GM19438 (cell line): ENCODE results near the gene MTMR1.

Experiments
- ATAC-seq: cut with Tn5 transposase; IDR thresholded peaks from one replicate; pipeline ENCODE4 v1.9.1; 2021; ENCODE audit warnings: low read depth; ENCODE audit not compliant: unreplicated experiment

The MTMR1 gene

GRCh38 chrX:150761176-150761818, 68.1 kb downstream of the MTMR1 start:
- ATAC-seq, result no peak

DNA sequence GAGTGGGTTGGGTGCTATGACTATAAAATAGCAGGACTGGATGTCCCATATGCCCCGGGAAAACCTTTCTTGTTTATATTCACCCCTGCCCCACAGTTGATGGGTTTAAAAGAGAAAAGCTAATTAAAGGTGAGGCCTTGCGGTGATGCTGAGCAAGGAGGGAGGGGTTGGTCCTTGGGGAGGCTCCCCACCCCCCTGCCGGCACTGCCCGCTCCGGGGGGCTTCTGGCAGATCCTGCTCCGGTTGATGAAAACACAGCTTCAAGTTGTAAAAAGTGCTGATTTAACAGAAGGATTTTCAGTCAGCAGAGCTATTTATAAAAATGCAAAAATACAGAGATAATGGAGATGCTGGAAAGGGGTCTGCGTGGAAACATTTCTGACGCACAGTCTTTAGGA, 68.6 kb downstream of the MTMR1 start:
- ATAC-seq, result no peak

- ATAC-seq, result no peak
These were observed 69.3 kb downstream of the MTMR1 start for GRCh38 chrX:150762258-150763165.

DNA sequence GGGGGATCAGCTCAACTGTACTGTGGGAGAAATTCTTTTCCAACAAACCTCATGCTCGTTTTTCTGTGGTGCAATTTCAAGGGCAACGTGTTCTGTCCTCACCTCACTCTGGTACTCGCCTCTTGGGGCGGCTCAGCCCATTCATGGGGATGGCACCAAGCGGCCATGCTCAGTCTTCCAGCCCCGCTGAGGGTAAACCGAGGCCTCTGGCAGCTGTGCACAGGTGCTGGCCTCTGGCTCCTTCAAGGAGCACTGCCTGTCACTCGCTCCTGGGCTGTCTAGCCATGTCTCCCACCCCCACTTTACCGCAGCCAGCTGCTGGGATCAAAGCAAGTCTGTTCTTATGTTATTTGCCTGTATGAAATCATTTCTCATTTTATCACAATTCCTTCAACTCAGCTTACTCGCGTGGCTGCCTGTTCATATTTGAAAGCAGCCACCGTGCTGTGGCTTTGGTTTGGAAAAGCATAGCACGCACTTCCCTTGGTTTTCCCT, 70.2 kb downstream of the MTMR1 start:
- ATAC-seq, result no peak

DNA sequence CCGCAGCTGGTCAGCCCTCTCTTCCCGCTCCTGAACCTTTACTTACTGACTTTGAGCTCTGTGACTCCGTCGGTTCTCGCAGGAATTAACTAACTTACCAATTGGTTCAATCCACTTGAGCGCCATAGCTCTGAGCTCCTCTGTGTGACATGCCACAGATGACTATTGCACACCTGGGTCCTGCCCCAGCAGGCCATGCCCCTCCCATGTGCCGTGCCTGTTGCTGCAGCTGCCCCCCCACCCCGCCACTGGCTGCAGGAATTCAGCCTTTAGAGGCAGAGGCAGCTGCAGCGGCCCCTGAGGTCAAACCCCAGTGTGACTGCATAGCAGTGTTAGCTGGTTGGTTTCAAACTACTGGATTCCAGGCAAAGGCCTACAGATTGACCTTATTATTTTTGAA, 70.6 kb downstream of the MTMR1 start:
- no peak for ATAC-seq

DNA sequence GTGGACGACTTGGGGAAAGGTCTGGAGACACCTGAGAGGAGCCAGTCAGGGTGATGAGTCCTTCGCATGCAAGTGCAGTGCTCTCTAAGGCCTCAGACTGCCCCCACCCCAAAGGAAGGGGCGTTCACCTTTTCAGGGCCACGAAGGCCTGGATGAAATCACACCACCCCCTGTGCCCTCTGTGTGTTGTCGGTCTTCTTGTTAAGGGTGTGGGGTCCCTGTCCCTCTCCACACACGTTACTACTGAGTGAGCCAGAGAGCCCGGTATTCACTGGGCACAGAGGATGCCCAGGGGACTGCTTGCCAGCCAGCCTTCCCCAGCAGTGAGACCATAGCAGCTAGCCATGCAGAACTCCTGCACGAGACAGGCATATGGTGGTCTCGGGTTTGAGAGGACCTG, 72.0 kb downstream of the MTMR1 start:
- ATAC-seq, result no peak

GRCh38 chrX:150765782-150766350, 72.7 kb downstream of the MTMR1 start:
- no peak for ATAC-seq

GRCh38 chrX:150766351-150767044, 73.3 kb downstream of the MTMR1 start:
- no peak for ATAC-seq

DNA sequence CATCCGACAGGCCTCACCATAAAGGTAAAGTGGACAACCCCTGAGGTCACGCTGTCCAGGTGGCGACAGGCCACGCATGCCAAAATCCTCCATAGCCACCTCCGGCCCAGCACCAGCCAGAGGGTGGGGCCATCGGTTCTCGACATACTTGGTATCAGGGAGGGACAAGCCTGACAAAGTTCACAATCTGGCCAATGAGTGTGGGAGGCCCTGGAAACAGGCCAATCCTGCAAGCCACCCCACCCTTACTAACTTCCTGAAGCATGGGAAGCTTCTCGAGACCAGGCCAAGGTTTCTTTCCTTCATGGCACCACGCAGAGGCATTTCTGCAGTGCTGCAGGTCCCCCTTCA, 73.8 kb downstream of the MTMR1 start:
- ATAC-seq, result no peak

- no peak for ATAC-seq
These were observed 74.4 kb downstream of the MTMR1 start for GRCh38 chrX:150767475-150768131.

- no peak for ATAC-seq
These were observed 74.9 kb downstream of the MTMR1 start for GRCh38 chrX:150768132-150768485.

DNA sequence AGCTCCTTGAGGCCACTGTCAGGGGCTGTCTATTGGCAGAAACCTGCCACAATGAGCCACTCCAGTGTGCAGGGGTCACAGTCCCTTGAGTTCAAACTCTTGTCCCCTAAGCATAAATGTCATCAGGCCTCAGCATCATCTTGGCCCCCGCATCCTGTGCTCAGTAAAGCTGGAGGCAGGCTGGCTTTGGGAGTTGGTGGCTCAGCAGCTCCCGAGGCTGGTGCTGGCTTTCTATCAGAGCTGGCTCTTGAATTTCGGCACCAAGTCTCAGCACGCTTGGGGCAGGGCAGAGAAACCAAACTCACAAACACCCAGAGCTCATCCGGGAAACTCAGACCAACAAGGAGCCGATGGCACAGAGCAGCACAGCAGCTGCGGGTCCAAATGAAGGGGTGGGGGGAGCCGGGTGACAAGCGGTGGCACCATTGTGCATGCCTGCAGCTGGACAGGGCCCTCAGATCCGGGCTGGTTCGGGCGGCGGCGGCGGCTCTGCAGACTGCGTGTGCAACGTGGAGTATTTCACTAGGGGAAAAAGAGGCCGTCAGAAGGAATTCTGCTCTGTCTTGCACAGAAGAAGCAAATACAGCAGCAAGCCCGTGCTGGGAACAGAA, 75.5 kb downstream of the MTMR1 start:
- ATAC-seq, result no peak

DNA sequence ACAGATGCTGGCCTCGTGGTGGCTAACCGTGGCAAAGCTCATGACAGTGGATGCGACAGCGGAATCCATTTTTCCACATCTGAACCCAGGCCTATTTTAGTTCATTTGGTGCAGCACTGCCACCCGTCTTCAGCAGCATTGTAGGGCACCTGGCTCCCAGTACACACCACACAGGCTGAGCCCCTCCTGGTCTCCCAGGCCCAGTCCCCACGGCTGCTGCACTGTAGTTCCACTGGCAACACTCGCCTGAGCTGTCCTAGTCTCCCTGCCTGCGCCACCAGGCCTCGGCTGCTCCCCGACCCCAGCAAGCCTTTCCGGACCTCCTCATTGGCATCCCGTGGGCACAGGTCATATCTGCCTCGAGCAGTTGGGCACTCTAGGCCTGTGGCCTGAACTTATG, 76.2 kb downstream of the MTMR1 start:
- no peak for ATAC-seq

DNA sequence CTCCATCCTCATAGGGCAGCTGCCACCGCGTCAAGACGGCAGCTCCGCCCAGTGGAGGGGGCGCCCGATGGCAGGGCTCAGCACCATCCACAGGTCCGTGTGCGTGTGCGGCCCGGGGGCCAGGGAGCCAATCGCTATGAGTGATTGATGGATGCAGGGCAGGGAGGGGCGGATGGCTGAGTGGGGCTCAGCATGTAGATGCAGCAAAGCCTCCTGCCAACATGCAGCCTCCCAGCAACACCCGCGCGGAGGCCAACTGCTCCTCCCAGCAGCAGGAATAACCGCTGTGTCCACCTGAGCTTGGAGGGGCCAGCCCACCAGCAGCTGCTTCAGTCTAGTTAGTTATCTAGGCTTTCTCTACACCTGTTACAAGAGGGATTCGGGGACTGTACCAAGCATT, 77.4 kb downstream of the MTMR1 start:
- no peak for ATAC-seq

DNA sequence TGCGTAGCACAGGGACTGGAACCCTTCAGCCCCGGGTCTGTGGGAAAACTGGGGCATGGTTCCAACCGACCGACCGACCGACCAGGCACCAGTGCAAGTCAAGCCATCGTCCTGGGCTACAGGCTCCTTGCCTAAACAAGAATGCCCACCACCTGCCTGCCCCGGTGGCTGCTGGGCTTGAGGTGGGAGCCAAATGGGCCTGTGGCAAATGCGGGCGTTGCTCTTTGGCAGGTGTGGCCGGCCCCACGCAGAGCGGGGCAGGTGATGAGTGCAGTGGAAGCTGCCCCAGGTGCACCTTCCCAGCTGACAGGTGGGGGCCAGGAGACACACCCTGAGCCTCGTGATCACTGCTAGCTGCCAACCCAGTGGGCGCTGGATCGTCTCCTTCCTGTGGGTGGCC, 77.9 kb downstream of the MTMR1 start:
- ATAC-seq, result no peak

GRCh38 chrX:150772150-150772970, 79.2 kb downstream of the MTMR1 start:
- ATAC-seq, result peak; percentile 75

DNA sequence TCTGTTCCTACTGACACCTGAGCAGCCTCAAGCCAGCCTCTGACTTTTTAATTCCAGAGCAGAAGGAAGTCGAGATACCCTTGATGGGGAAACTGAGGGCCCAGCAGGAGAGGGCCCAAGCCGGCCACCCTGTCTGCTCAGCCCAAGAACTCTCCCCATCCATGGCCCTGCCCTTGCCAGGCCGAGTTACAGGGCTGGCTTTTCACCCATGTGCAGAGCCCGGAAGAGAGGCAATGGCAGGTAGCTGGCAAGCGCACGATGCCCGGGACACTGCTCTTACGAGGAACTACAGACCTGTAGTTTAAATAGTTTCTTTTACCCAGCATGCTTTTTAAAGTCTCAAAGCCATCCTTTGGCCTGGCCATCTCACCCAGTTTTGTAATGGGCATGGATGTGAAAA, 79.9 kb downstream of the MTMR1 start:
- no peak for ATAC-seq

DNA sequence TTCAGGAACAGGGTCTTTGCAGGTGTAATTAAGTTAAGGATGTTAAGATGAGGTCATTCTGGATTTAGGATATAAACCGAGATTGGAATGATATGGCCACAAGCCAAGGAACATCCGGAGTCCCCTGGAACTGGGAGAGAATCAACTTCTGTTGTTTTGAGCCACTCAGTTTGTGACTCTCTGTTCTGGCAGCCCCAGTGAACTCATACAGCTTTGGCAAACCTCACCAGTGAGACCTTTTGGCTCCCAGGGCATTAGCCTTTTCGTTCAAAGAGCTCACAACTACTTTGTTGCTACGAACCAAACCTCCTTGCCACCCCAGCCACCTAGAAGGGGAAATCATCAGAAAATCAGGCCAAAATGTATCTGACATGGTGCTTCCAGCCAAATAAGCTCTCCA, 80.4 kb downstream of the MTMR1 start:
- no peak for ATAC-seq

DNA sequence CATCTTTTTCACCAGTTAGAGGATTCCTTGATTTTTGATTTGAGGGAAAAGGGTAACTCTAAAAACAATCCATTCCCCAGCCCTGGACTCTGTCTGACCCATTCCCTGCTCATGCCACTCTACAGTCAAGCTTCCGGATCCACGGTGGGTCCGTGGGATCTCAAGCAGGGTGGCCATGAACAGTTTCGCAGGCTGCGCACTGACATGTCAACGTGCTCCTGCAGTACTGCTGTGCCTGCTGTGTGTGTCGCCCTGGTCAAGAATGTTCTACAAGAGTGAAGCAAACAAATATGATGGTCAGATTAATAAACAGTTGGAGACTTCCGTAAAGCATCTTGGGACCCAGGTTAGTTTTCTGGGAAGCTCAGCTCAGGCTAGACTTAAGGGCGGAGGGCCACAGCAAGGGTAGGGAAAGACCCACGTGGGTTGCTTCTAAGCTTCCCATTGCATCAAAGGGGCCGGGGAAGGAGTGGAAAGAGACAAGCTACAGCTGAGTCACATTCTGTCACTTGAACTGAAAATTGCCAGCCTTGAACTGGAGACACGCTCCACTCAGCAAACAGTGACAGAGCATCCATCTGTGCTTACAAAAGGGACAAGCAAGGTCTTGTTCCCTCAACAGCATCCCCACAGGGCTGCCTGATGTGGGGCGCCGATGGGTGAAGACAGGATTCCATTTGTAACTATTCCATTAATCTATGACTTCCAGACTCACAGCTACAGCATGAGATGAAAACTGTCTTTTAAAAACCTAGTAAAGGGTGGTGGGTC, 81.8 kb downstream of the MTMR1 start:
- no peak for ATAC-seq
